Prostate gland (tissue), 2 donors: ENCODE results near the gene ZMYND11. TPM values are rescaled to one million over a fixed set of nuclear protein-coding genes. Genes with fewer than 3 reads are reported as not detected.

Source experiments
- DNase-seq: peaks from one replicate; pipeline ENCODE4 v3.0.0-alpha.2; 2019; ENCODE audit warnings: low spot score
- H3K27ac ChIP-seq, 2 donors: fragments of 200-600 bp; sonication (generic); 2 replicates each; pipeline ENCODE4 v1.5.1; 2017 to 2019
- H3K27me3 ChIP-seq: fragments of 200-600 bp; sonication (generic); replicated peaks from 2 replicates; pipeline ENCODE4 v1.5.1; 2019; ENCODE audit not compliant: insufficient read depth
- H3K36me3 ChIP-seq, 2 donors: fragments of 200-600 bp; sonication (generic); 1 replicate in 1 of 2; 2 replicates in 1 of 2; pipeline versions ENCODE4 v1.5.1 to v1.8.1; 2017 to 2019
- H3K4me1 ChIP-seq: fragments of 200-600 bp; sonication (generic); replicated peaks from 2 replicates; pipeline ENCODE4 v1.5.1; 2019
- H3K4me3 ChIP-seq, 2 donors: fragments of 200-600 bp; sonication (generic); 2 replicates each; pipeline ENCODE4 v1.5.1; 2017 to 2019
- H3K9me3 ChIP-seq: fragments of 200-600 bp; sonication (generic); 2 replicates; pipeline ENCODE4 v1.5.1; 2017
- POLR2A ChIP-seq: fragments of 450-650 bp; IDR thresholded peaks from one replicate; pipeline ENCODE4 v1.6.1; 2016; ENCODE audit warnings: antibody characterized with exemption, mild to moderate bottlenecking
- POLR2AphosphoS5 ChIP-seq: sonication (generic); formaldehyde crosslinking; IDR thresholded peaks from one replicate; pipeline ENCODE4 v1.6.1; 2017; ENCODE audit warnings: antibody characterized with exemption
- WGBS: methylation state at CpG from one replicate; pipeline ENCODE4 v1.1.5; 2018; 5-methylcytosine and 5-hydroxymethylcytosine counted together
- intact Hi-C: fragments of 100-400 bp; cut with DNase I; formaldehyde crosslinking; loops from one replicate; pipeline ENCODE4 v1.14.2; 2022
- total RNA-seq, 2 donors: library from RNA; depleted of rRNA; stranded (reverse); fragments of >200 nt; gene quantifications; one replicate each; pipeline ENCODE4 v1.1.0, GENCODE V29; 2016
- TF ChIP-seq, protein P1 (sequence below), 4 experiments: fragments of 200-600 bp in 2 of 4; fragments of 450-650 bp in 2 of 4; sonication (generic) in 2 of 4; IDR thresholded peaks; 1 replicate in 3 of 4; 2 replicates in 1 of 4; pipeline ENCODE4 v1.5.1; 2016 to 2019; ENCODE audit warnings: antibody characterized with exemption in 4 of 4, mild to moderate bottlenecking in 2 of 4, moderate library complexity in 2 of 4

ZMYND11 gene
- total RNA-seq, 2 donors from 2014 or later = 66.6 to 78.1 TPM

DNA sequence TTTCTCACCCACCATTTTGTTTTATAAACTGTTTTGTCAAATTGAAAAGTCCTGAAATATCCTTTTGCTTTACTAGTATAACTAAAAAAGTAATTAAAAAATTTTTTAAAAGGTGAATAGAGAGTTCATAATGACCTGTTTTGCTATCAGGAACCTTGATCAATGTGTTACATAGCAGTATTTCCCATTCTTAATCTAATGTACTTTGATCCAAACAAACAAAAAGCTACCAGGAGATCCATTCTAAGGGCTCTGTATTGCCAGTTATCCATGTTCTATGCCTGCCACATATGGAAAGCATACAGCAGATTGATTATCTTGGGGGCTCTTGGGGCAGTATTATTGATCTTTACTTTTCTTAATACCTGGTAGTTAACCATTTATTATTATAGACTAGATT lies 32.1 kb downstream of the ZMYND11 start:
- DNase-seq = no peak
- no peak for TF ChIP-seq POLR2A
- intact Hi-C loops = no loop called here
- Histone ChIP-seq H3K27ac (no peak overlapping the region), H3K4me1 (no peaks in the 10 kb centered on the region), H3K27me3 (no peaks in the 10 kb centered on the region), H3K9me3 (no peaks in the 10 kb centered on the region), H3K4me3 (no peak overlapping the region), H3K36me3 (no peaks in the 10 kb centered on the region)

DNA sequence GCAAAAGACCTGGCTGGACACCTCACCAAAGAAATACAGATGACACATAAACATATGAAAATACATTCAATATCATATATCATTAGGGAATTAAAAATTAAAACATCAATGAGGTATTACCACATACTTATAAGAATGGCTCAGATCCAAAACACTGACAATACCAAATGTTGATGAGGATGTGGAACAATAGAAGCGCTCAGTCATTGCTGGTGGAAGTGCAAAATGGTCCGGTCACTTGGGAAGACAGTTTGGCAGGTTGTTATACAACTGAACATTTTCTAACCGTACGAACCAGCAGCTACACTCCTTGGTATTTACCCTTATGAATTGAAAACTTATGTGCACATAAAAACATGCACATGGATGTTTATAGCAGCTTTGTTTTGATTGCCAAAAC lies 38.5 kb downstream of the ZMYND11 start:
- TF ChIP-seq, protein P1, sequence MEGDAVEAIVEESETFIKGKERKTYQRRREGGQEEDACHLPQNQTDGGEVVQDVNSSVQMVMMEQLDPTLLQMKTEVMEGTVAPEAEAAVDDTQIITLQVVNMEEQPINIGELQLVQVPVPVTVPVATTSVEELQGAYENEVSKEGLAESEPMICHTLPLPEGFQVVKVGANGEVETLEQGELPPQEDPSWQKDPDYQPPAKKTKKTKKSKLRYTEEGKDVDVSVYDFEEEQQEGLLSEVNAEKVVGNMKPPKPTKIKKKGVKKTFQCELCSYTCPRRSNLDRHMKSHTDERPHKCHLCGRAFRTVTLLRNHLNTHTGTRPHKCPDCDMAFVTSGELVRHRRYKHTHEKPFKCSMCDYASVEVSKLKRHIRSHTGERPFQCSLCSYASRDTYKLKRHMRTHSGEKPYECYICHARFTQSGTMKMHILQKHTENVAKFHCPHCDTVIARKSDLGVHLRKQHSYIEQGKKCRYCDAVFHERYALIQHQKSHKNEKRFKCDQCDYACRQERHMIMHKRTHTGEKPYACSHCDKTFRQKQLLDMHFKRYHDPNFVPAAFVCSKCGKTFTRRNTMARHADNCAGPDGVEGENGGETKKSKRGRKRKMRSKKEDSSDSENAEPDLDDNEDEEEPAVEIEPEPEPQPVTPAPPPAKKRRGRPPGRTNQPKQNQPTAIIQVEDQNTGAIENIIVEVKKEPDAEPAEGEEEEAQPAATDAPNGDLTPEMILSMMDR (IDR thresholded peaks at IDR 0.05) = no peak
- TF ChIP-seq POLR2A = no peak
- Histone ChIP-seq H3K36me3 (no peaks in the 10 kb centered on the region), H3K4me3 (no peak overlapping the region), H3K27me3 (no peaks in the 10 kb centered on the region), H3K9me3 (no peaks in the 10 kb centered on the region), H3K27ac (no peak overlapping the region), H3K4me1 (no peaks in the 10 kb centered on the region)
- DNase-seq = no peak
- WGBS = 82% methylated on average over 4 of the region's 4 CpGs
- intact Hi-C loops = no loop called here

DNA sequence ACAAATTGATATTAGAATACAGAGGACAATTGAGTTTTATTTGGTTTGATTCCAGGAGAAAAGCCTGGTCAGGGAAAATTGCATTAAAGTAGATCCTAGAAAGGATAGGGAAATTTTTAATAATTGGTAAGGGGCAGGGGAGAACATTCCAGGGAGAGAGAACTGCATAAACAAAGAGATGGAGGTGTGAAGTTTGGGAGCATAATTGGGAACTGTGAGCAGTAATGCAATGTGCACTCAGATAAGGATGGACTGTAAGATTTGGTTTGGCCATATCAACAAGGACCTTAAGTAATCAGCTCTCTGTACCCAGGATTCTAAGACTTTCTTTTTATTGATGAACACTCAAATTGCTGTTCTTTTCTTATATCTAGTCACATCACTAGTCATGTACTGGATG lies 41.4 kb downstream of the ZMYND11 start:
- Histone ChIP-seq H3K4me1 (no peaks in the 10 kb centered on the region), H3K36me3 (no peaks in the 10 kb centered on the region), H3K27me3 (no peaks in the 10 kb centered on the region), H3K9me3 (no peaks in the 10 kb centered on the region), H3K27ac (no peak overlapping the region), H3K4me3 (no peak overlapping the region)
- no peak for DNase-seq
- TF ChIP-seq, protein P1 (IDR thresholded peaks at IDR 0.05) = no peak
- TF ChIP-seq POLR2AphosphoS5 (no peak), POLR2A (no peak)
- intact Hi-C loops = no loop called here

DNA sequence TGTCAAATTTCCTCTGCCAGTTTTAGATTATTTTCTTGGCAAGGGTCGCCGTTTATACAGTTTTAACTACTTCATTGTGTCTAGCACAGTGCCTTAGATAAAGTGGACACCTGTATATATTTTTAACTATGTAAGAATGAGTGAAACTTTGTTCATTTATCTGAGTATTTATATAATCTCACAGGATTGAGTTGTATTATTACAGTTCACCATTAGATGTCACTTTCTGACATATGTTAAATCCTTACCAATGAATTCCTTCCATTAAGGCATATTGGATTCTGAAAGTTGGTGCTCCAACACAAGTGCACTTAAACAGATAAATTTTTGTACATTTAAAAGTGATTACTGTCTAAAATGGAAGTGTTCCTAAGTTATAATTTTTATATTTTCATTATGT lies 43.0 kb downstream of the ZMYND11 start:
- Histone ChIP-seq H3K36me3 (no peaks in the 10 kb centered on the region), H3K9me3 (no peaks in the 10 kb centered on the region), H3K27me3 (no peaks in the 10 kb centered on the region), H3K4me3 (no peak overlapping the region), H3K27ac (no peak overlapping the region), H3K4me1 (no peaks in the 10 kb centered on the region)
- TF ChIP-seq POLR2AphosphoS5 = no peak
- TF ChIP-seq, protein P1 (IDR thresholded peaks at IDR 0.05) = peak in 2 of 4 experiments; percentile 53 to 54
- no peak for DNase-seq
- intact Hi-C loops = no loop called here
- 35% methylated on average over 2 of the region's 2 CpGs for WGBS

DNA sequence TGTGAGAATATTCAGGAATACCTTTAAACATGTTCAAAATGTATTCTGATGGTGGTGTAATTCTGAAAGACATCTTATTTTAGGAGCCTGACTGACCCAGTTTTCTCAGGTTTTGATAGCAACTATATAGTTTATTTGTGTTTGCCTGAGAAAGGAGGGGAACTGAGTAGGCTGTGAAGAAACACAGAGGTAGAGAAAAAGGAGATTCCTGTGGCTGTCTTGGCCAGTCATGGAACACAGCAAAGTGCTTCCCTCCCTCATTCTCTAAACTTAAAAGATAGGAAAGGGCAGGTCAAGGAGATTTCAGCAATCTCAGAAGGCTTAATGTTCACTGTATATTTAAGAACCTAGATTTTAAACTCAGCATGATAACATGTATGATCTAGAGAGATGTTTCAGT lies 43.5 kb downstream of the ZMYND11 start:
- Histone ChIP-seq H3K4me3 (no peak overlapping the region), H3K36me3 (no peaks in the 10 kb centered on the region), H3K4me1 (no peaks in the 10 kb centered on the region), H3K27me3 (no peaks in the 10 kb centered on the region), H3K9me3 (no peaks in the 10 kb centered on the region), H3K27ac (no peak overlapping the region)
- TF ChIP-seq POLR2A = no peak
- TF ChIP-seq POLR2AphosphoS5 = no peak
- TF ChIP-seq, protein P1 (IDR thresholded peaks at IDR 0.05) = no peak
- intact Hi-C loops = no loop called here
- no peak for DNase-seq
